Astrocyte of the cerebellum (primary cell): ENCODE results near the gene FHOD3.
"Not testable (repeated sequence)": the region's sequence is repeated elsewhere in the genome, so short reads cannot be mapped to it uniquely, and the experiment has no call there.

Source experiments
- DNase-seq: peaks from one replicate; pipeline ENCODE4 v3.0.0-alpha.2; 2011; ENCODE audit warnings: low read depth
- H3K4me3 ChIP-seq: 2 replicates; pipeline ENCODE4 v1.5.1; 2011; ENCODE audit warnings: mild to moderate bottlenecking, low read depth, low read length, moderate library complexity
- in situ Hi-C: cut with HindIII; loops from 2 replicates; pipeline ENCODE4 v1.10.0; 2017; ENCODE audit warnings: low sequenced_read_pairs
- TF ChIP-seq, protein P1 (sequence below): IDR thresholded peaks from 2 replicates; pipeline ENCODE4 v1.5.1; 2012; ENCODE audit warnings: low read length, low read depth, moderate library complexity, mild to moderate bottlenecking; ENCODE audit errors: missing control alignments

Gene FHOD3

DNA sequence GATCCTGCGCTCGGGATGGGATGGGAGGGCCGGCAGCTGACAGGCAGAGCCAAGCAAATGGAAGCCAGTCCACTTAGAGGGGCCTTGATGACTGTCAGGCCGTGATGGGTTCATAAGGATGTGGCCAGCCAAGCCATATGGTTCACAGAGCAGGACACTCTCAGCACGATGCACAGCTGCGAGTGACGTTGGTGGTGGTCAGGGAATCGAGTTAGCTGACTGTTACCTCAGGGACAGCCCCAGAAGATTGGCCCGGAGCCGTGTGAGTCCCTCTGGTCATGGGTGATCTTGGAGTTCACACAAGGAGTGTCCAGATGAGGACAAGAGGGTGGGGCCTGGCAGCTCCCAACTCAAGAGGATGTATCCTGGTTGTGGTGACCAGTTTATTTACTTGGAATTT, 461.1 kb downstream of the FHOD3 start:
- H3K4me3 ChIP-seq = no peak overlapping the region
- DNase-seq = no peak
- TF ChIP-seq, protein P1, sequence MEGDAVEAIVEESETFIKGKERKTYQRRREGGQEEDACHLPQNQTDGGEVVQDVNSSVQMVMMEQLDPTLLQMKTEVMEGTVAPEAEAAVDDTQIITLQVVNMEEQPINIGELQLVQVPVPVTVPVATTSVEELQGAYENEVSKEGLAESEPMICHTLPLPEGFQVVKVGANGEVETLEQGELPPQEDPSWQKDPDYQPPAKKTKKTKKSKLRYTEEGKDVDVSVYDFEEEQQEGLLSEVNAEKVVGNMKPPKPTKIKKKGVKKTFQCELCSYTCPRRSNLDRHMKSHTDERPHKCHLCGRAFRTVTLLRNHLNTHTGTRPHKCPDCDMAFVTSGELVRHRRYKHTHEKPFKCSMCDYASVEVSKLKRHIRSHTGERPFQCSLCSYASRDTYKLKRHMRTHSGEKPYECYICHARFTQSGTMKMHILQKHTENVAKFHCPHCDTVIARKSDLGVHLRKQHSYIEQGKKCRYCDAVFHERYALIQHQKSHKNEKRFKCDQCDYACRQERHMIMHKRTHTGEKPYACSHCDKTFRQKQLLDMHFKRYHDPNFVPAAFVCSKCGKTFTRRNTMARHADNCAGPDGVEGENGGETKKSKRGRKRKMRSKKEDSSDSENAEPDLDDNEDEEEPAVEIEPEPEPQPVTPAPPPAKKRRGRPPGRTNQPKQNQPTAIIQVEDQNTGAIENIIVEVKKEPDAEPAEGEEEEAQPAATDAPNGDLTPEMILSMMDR = no peak
- in situ Hi-C loops = no loop called here

DNA sequence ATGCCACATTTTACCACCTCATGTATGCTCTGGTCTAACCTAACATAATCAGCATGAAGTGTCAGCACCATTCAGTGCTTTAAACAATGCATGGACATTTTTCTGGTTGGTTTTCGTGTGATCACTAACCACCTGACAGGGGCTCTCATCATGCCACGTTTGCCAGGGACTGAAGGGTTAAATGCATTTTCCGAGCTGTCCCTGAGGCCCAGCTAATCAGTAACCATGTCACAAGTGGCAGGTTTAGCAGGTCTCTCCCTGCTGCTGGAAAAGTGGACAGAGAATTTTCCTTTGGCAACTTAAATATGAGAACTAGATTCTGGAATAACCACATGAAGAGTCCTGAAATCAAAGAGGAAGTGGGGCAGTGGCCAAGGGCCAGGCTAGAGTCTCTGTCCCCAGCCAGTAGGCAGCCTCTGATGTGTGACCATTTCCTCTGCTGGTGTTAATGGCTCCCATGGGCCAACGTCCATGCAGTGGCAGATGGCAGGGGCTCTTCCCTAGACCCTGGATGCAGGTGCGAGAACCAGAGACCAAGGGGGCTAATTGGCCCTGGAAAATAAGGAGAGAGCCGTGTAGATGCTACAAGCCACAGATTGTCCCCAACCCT, 461.8 kb downstream of the FHOD3 start:
- TF ChIP-seq, protein P1 = no peak
- H3K4me3 ChIP-seq = no peak overlapping the region
- no peak for DNase-seq
- in situ Hi-C loops = no loop called here

DNA sequence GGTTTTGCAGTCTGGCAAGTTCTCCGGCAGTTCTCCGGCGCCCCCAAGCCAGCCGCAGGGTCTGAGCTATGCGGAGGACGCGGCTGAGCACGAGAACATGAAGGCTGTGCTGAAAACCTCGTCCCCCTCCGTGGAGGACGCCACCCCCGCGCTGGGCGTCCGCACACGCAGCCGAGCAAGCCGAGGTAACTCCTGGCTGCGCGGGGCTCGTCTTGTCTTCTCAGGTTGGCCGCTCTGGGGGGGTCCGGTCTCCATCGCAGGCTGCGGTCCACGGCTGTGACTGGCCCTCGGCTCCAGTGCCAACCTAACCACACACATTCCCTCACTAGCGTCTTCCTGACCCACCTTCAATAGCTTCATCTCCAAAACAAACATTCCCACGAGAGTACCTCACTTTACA, 463.1 kb downstream of the FHOD3 start:
- no peak overlapping the region for H3K4me3 ChIP-seq
- TF ChIP-seq, protein P1 = no peak
- in situ Hi-C loops = no loop called here

DNA sequence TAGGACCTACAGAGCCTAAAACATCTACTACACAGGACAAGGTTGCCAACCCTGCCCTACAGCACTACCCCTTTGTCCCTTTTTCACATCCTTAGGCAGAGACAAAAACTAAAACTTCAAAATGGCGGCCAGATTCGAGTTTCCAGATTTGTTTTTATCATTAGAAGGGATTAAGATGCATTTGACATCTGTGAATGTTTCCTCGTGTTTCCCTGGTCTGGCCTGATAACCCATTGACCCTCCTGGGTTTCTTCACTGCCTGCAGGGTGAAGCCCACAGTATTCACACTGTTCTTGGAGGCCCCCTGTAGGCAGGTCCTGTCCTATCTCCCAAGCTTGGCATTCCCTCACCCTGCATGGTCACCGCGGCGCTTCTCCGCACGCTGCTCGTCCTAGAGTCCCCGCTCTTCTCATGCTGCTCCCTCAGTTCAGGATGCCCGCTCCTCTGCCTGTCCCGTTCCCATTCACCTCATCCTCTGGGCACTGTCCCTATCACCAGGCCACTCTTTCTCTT, 463.7 kb downstream of the FHOD3 start:
- DNase-seq = no peak
- H3K4me3 ChIP-seq = no peak overlapping the region
- TF ChIP-seq, protein P1 = peak; percentile 3
- in situ Hi-C loops = no loop called here

More for the DNA sequence above, 463.1 kb downstream of the FHOD3 start:
- DNase-seq = no peak

DNA sequence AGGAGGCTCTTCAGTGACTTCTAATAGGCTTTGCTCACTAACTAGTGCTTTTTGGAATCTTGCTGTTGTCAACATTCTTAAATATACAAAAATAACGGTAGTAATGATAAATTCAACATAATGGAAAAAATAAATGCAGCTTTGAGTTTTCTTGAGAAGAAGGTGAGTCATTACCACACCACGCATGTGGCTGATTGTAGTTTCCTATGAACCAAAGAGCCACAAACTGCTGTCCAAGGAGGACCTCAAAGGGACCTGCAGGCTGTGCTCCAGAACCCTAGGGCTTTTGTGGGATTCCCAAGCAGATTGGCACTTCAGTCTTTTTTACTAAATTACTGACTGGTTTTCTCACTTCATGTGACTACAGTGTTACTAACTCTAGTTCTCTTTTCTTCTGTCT, 464.6 kb downstream of the FHOD3 start:
- peak; percentile 91 for DNase-seq
- in situ Hi-C loops = no loop called here
- TF ChIP-seq, protein P1 = no peak
- no peak overlapping the region for H3K4me3 ChIP-seq

DNA sequence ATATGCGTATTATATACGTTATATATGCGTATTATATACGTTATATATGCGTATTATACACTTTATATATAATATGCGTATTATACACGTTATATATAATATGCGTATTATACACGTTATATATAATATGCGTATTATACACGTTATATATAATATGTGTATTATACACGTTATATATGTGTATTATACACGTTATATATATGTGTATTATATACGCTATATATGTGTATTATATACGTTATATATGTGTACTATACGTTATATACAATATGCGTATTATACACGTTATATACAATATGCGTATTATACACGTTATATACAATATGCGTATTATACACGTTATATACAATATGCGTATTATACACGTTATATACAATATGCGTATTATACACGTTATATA, 465.5 kb downstream of the FHOD3 start:
- H3K4me3 ChIP-seq, DNase-seq, in situ Hi-C loops: not testable (repeated sequence)

DNA sequence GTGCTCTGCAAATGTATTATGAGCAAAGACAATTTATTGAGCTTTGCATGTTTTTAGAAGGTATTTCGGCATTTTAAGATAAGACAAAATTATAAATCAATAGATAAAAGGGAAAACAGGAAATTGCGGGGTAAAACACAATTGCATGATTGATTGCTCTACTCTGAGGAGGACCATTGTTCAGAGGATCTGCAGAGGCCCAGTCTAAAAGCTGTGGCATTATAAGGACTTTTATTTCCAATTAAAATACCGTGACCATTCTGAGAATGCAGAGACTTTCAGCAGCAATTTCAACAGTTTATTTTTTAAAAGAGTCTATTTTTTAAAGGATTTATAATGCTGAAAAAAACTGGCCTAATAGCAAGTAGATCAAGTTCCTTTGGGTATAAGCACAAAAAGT, 469.3 kb downstream of the FHOD3 start:
- no peak overlapping the region for H3K4me3 ChIP-seq
- DNase-seq = no peak
- TF ChIP-seq, protein P1 = no peak
- in situ Hi-C loops = no loop called here
